ENCODE data around the gene PLXNC1.

GRCh38 chr12:94284046-94284445 lies 135.7 kb downstream of the PLXNC1 start:
- TF ChIP-seq CTCF (IDR thresholded peaks at IDR 0.05), result no peak
- no peak for TF ChIP-seq POLR2AphosphoS5 (IDR thresholded peaks at IDR 0.05)
